ENCODE results near the gene UBA7. TPM values are rescaled to one million over a fixed set of nuclear protein-coding genes. Genes with fewer than 3 reads are reported as not detected.
"Not testable (repeated sequence)": the region's sequence is repeated elsewhere in the genome, so short reads cannot be mapped to it uniquely, and the experiment has no call there.

The UBA7 gene
- total and polyA plus RNA-seq, 2 of the 8 experiments (the other 6 are each of a cell fraction or from before 2014, with no cell fraction given) = 0.34 to 0.65 TPM

DNA sequence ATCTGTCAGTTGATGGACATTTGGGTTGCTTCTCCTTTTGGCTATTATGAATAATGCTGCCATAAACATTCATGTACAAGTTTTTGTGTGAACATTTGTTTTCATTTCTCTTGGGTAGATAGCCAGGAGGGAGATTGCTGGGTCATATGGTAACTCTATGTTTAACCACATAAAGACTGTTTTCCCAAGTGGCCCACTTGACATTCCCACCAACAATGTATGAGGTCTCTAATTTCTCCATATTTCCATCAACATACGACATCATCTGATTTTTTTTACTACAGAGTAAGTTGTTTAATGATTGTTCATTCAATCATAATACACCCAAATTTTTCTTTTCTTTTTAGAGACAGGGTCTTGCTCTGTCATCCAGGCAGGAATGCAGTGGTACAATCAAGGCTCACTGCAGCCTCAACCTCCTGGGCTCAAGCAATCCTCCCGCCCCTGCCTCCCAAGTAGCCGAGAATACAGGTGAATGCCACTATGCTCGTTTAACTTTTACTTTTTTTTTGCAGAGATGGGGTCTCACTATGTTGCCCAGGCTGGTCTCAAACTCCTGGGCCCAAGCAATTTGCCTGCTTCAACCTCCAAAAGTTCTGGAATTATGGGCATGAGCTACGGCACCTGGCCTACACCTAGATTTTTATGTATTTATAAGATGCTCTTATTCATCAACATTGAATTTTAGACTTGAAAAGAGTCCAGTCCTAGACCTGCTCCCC, 34.2 kb downstream of the UBA7 start (continued):
- TF ChIP-seq RBBP5 (IDR thresholded peaks at IDR 0.05; ENCODE audit: borderline replicate concordance, low read depth, low read length) (no peak), CTBP2 (IDR thresholded peaks at IDR 0.05; ENCODE audit: borderline replicate concordance, insufficient read depth, insufficient read length, low read length) (no peak)
- TF ChIP-seq, protein P1, sequence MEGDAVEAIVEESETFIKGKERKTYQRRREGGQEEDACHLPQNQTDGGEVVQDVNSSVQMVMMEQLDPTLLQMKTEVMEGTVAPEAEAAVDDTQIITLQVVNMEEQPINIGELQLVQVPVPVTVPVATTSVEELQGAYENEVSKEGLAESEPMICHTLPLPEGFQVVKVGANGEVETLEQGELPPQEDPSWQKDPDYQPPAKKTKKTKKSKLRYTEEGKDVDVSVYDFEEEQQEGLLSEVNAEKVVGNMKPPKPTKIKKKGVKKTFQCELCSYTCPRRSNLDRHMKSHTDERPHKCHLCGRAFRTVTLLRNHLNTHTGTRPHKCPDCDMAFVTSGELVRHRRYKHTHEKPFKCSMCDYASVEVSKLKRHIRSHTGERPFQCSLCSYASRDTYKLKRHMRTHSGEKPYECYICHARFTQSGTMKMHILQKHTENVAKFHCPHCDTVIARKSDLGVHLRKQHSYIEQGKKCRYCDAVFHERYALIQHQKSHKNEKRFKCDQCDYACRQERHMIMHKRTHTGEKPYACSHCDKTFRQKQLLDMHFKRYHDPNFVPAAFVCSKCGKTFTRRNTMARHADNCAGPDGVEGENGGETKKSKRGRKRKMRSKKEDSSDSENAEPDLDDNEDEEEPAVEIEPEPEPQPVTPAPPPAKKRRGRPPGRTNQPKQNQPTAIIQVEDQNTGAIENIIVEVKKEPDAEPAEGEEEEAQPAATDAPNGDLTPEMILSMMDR (IDR thresholded peaks at IDR 0.05; ENCODE audit: control extremely low read depth in 1 of 3, insufficient read depth in 1 of 3, low read depth in 1 of 3, low read length in 3 of 3) = no peak

DNA sequence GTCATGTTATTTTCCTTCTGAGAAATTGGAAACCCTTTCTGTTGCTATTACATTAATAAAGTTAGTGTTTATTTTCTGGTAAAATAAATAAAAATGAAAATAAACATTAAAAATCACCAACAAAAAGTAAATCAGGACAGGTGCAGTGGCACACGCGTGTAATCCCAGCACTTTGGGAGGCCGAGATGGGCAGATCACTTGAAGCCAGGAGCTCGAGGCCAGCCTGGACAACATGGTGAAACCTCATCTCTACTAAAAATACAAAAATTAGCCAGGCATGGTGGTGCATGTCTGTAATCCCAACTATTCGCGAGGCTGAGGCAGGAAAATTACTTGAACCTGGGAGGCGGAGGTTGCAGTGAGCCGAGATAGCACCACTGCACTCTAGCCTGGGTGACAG, 37.7 kb downstream of the UBA7 start:
- not testable (repeated sequence) for H3K4me2 ChIP-seq (ENCODE audit: insufficient read depth in 1 of 2, low read depth in 2 of 2, low read length in 2 of 2); H2BK12ac ChIP-seq (ENCODE audit: low read depth, low read length); H4K5ac ChIP-seq (ENCODE audit: insufficient read length, low read depth, low read length); H3K23ac ChIP-seq (ENCODE audit: insufficient read length); DNase-seq (ENCODE audit: low read depth in 1 of 2, low spot score in 2 of 2); H3K27ac ChIP-seq (ENCODE audit: low read depth, low read length); H3K14ac ChIP-seq (ENCODE audit: insufficient read length); H2BK20ac ChIP-seq (ENCODE audit: low read length); H3K56ac ChIP-seq (replicated peaks; ENCODE audit: insufficient read length, low read depth, low read length); H2AK5ac ChIP-seq (ENCODE audit: low read depth, low read length); H3K4ac ChIP-seq (replicated peaks; ENCODE audit: insufficient read length, low read depth, low read length); H3K4me1 ChIP-seq (replicated peaks in 1 of 4; ENCODE audit: control insufficient read depth in 3 of 4, insufficient read depth in 4 of 4, low read length in 3 of 4); H3K4me3 ChIP-seq (ENCODE audit: extremely low read depth in 1 of 4, insufficient read depth in 2 of 4, low read depth in 3 of 4, low read length in 4 of 4); H2AFZ ChIP-seq (ENCODE audit: low read length); H3K18ac ChIP-seq (ENCODE audit: extremely low read depth, low read length); H4K20me1 ChIP-seq (replicated peaks in 1 of 2; ENCODE audit: control insufficient read depth in 1 of 2, insufficient read depth in 2 of 2, low read length in 2 of 2); H2BK15ac ChIP-seq (ENCODE audit: low read length); H4K8ac ChIP-seq (ENCODE audit: extremely low read depth, insufficient read depth, low read length); H3K9me3 ChIP-seq (ENCODE audit: insufficient read depth in 2 of 2, low read depth in 1 of 2, low read length in 1 of 2); H2BK5ac ChIP-seq (ENCODE audit: low read depth, low read length); H3K27me3 ChIP-seq (replicated peaks in 1 of 4; ENCODE audit: control insufficient read depth in 3 of 4, extremely low read depth in 1 of 4, insufficient read depth in 3 of 4, low read length in 3 of 4); H2BK120ac ChIP-seq (replicated peaks; ENCODE audit: low read depth, low read length); H3K36me3 ChIP-seq (ENCODE audit: control insufficient read depth in 2 of 4, insufficient read depth in 4 of 4, low read length in 3 of 4); H4K91ac ChIP-seq (replicated peaks; ENCODE audit: insufficient read length, low read length); FAIRE-seq; H3K23me2 ChIP-seq (ENCODE audit: low read depth, low read length); H3K9ac ChIP-seq (replicated peaks in 1 of 4; ENCODE audit: extremely low read depth in 1 of 4, low read depth in 3 of 4, low read length in 3 of 4)
- Histone ChIP-seq H3K79me1 (ENCODE audit: low read depth, low read length) (peaks cover 15% of the 10 kb centered on the region), H3K79me2 (ENCODE audit: control insufficient read depth in 1 of 2, insufficient read depth in 2 of 2, low read length in 2 of 2) (peaks cover 3 to 80% of the 10 kb centered on the region in 2 experiments; a peak in 3 of 4 replicates)
- 96% methylated on average over 8 of the region's 8 CpGs; no CpG with 5 or more reads in 1 of the 2 experiments for WGBS, 2 experiments (ENCODE audit: extremely low coverage in 1 of 2, insufficient coverage in 1 of 2, insufficient read length in 1 of 2, insufficient replicate concordance in 2 of 2, low coverage in 1 of 2, low lambda C conversion rate in 2 of 2, missing lambda C conversion rate in 1 of 2)
- CTCF ChIA-PET (ENCODE audit: partially characterized antibody) = interaction anchor here (0.6 to 1.7 kb wide), 2 partner anchors 75 to 1623 kb away, joined by 3 to 4 read pairs; no protein-coding TSS in a partner anchor
- POLR2A ChIA-PET (ENCODE audit: partially characterized antibody) = interaction anchor here (0.6 kb wide), 1 partner anchor 15 kb away, joined by 3 read pairs; no protein-coding TSS in a partner anchor
